Activated T-helper 1 cell treated with anti-CD3 and anti-CD28 coated beads, Interleukin-2, amount 50 U/mL, for 16 hours (primary cell): Measurements from ENCODE around the gene PRSS22.

Source experiments
- DNase-seq, 2 donors: peaks; one replicate each; pipeline ENCODE4 v3.0.0-alpha.2; 2020; ENCODE audit warnings: low read depth in 1 of 2, low spot score in 1 of 2

PRSS22 gene

DNA sequence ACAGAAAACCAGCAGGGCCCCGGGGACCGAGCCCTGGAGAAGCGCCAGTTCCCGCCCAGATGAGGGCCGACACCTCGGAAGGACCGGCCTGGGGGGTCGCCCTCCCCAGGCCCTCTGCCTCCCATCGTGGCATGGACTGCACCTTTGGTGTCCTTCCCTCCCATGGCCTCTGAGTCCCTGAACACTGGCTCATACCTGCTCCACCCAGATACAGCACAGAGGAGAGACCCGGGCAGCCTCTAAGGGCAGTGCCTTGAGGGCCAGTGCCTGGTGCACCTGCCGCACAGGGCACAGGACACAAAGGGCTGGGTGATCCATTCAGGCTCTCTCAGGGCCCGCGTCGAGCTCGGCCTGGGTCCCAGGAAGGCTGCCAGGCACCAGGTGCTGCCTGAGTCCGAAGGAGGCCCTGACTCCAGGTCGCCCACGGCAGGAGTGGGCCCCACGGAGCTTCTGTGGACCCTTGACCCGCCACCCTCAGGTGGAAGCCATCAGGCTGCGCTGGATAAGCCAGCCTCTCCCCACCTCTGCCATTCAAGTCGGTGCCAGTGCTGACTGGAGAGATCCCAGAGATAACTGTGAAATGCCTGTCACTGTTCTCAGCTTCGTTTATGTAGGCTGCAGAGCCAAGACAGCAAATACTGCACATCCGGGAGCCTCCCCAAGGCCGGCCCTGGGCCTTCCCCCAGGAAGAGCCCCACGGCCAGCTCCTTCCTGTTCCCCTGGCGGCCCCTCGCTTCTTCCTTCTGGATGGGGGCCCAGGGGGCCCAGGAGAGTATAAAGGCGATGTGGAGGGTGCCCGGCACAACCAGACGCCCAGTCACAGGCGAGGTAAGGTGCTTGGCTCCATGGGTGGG is 28.2 kb downstream of the PRSS22 start, which contains the start of gene ZG16B:
Gene ZG16B, plus strand, starts transcription at position 803 of the 854 bp plus-strand sequence. CDS start 139 bp downstream, outside the sequence.
- no peak for DNase-seq

DNA sequence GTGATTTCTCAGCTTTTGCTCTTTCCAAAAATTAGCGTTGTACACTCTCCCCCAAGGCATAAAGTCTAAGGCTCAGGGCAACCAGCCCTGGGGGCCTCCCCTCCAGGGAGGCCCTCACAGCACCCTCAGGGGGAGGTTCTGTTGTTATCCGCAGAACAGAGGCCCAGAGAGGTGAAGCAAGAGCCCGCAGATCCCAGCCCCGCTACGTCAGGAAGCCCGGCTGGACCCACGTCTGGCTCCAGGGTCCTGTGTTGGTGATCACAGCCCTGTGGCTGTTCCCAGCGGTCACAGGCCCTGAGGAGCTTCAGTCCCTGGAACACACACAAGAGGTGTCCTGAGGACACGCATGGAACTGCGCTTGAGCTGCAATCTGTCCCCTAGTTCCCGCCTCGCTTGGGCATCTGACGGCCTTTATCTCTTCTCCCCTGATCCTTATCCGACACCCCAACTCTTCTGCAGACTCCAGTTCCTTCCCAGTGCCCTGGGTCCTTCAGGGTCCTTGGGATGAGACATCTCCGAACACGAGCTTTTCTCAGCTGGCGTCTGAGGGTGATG is 29.0 kb downstream of the PRSS22 start:
- no peak for DNase-seq

DNA sequence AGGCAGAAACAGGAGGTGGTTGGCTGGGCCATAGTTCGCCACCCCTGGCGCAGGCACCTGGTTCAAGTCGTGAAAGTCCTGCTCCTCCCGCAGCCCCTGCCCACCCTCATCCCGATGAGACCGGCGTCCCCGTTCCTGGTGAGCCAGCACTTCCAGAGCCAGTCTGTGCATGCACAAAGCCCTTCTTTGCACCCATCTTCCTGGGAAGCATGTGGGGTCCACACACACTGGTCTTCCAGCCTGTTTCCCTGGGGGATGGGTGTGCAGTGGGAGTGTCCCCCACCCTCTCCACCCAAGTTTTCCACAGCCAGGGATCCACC is 29.5 kb downstream of the PRSS22 start:
- no peak for DNase-seq

DNA sequence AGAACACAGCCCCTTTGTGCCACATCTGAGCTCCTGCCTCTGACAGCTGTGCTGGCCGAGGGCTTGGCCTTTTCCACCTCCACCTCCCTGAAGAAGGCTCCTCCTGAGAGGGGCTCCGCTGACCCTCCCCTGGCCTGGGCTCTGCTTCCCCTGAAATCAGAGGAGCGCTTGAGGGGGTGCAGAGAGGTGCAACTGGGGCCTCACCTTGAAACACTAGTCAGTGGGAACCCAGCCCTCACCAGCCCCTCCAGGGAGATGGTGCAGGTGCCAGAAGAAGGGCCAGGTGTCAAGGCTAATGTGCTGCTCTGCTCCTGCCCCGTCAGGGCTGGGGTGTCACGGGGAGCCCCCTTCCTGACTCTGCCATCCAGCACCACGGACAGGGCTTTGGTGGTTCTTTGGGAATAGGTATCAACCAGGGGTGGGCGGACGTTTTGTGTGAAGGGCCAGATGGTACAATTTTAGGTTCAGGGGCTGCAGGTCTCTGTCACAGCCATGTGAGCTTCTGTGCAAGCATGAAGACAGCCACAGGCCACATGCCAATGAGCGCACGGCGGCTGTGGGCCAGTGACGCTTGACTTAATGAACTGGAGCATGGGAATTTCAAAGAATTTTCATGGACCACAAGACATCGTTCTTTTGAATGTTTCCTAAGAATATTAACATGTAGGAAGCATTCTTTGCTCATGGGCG is 30.0 kb downstream of the PRSS22 start:
- no peak for DNase-seq

GRCh38 chr16:2827374-2827791 is 30.6 kb downstream of the PRSS22 start:
- DNase-seq: no peak

GRCh38 chr16:2826591-2827373 is 31.2 kb downstream of the PRSS22 start:
- no peak for DNase-seq

DNA sequence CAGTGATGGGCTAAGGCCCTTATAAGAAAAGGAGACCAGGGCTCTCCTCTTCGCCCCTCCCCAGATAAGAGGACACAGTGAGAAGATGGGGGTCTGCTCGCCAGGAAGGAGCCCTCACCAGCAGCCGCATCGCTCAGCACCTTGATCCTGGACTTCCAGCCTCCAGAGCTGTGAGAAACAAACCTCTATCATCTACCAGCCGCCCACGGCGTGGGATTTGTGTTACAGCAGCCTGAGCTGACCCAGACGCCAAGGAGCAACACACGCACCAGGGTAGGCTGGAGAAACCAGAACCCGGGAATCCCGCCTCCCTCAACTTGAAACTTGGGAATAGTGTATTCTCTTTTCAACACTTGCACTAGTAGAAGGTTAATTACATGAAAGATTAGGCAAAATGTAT is 32.1 kb downstream of the PRSS22 start:
- no peak for DNase-seq

GRCh38 chr16:2825049-2825742 is 32.8 kb downstream of the PRSS22 start:
- DNase-seq: no peak

DNA sequence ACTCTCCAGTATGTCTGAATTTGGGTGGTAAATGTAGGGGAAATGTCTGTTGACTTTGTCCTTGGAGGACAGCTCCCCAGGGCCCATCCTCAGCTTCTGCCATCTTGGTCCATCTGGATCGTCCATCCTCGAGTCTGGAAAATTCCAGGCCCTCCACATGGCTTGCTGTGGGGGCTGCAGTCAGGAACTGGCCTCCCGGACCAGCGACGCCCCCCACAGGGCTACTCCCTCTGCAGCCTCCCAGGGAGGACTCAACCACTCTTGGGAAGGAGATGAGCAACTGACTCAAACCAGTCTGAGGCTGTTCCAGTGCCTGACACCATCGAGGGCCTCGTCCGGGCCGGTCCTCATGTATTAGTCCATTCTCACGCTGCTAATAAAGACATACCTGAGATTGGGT is 33.3 kb downstream of the PRSS22 start:
- no peak for DNase-seq

DNA sequence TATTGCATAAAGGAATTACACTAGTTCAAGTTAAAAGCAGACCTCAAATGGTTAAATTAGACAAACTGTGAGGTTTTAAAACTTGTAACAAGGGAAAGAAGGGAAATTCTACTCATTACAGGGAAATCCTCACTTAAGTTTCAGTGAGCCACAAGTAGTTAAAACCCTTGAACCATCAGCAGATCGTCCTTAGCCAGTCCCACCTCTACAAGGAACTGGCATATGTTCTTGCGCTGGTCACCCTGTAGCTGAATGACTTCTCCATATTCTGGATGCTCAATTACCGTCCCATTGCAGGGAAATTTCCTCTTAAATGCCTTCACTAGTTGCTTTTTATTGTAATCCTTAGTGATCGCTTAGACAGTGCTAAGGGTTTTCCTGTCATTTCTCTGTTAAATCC is 35.5 kb downstream of the PRSS22 start:
- DNase-seq: no peak

- no peak for DNase-seq
Observed at GRCh38 chr16:2822158-2822495, 35.8 kb downstream of the PRSS22 start.

DNA sequence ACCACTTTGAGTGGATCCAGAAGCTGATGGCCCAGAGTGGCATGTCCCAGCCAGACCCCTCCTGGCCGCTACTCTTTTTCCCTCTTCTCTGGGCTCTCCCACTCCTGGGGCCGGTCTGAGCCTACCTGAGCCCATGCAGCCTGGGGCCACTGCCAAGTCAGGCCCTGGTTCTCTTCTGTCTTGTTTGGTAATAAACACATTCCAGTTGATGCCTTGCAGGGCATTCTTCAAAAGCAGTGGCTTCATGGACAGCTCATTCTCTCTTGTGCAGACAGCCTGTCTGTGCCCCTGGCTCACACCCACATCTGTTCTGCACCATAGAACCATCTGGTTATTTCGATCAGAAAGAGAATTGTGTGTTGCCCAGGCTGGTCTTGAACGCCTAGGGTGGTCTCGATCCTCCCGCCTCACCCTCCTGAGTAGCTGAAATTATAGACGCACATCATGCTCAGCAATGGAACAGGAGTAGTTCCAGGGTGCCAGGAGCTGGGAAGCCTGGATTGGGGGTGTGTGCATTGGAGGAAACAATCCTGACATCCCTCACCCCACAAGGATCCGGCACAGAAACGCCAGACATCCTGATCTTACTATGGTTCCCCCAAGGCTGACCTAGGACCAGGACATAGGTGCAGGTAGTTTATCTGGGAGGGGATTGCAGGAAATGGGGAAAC is 36.3 kb downstream of the PRSS22 start:
- no peak for DNase-seq

DNA sequence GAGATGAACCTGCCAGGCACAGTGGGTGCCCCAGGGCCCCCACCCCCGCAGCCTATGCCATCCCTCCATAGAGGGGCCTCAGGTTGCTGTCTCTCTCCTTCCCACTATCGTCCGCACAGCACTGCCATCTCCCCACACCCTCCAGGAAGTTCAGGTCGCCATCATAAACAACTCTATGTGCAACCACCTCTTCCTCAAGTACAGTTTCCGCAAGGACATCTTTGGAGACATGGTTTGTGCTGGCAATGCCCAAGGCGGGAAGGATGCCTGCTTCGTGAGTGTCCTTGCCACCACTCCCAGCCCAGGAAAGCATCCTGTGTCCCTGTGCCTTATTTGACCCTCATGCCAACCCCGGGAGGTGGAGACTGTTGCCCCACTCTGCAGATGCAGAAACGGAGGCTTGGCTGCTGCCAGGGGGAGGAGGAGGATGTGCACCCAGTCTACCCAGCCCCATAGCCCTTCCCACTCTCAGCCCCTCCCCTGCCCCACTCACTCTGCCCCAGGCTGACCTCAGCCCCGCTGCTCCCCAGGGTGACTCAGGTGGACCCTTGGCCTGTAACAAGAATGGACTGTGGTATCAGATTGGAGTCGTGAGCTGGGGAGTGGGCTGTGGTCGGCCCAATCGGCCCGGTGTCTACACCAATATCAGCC is 37.0 kb downstream of the PRSS22 start:
- DNase-seq: no peak

DNA sequence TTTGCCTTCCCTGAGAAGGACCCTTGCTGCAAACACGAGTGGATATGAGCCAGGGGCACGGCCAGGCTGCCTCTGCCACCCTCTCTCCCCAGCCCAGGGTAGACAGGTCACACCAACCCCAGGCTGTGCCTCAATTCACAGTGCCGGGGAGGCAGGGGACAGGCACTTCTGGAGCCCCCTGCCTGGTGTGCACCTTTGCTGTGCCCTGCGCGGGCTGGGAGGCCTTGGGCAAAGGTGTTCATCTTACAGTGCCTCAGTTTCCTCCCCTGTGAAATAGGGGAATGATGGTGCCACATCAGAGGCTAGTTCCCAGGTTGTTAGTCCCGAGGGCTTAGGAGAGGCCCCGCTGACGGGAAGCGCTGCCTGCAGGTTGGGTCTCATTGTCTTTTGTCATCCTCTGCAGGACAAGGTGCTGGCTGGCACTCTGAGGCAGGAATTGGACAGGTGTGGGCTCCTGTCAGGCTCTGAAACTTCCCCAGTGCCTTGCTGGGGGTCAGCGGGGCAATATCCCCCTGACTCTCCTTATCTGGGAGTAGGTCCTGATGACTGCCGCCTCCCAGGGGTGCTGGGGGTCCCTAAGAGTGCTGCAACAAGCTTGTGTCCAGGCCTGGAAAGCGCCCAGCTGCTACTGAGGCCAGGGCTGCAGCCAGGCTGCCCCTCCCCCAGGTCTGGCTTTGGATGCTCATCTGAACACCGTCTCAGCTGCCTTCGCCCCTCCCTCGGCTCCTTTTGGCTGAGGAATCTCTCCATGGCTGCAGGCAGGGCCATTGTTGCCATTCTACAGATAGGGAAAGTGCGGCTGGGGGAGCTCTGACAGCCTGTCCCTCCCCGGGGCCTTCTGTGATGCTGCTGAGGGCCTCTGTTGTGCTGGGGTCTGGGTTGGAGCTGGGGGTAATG is 37.8 kb downstream of the PRSS22 start:
- no peak for DNase-seq

- DNase-seq: no peak
Observed at GRCh38 chr16:2819179-2819938, 38.6 kb downstream of the PRSS22 start.

GRCh38 chr16:2818272-2818876 is 39.6 kb downstream of the PRSS22 start:
- DNase-seq: no peak

- DNase-seq: no peak
Observed at GRCh38 chr16:2817340-2818271, 40.4 kb downstream of the PRSS22 start.
